ENCODE data around the gene NT5DC4.

Gene NT5DC4

GRCh38 chr2:112757265-112757664 is 36.4 kb downstream of the NT5DC4 start:
- no peak for DNase-seq

- DNase-seq, result no peak
Measured at GRCh38 chr2:112758711-112759110, 37.9 kb downstream of the NT5DC4 start.

DNA sequence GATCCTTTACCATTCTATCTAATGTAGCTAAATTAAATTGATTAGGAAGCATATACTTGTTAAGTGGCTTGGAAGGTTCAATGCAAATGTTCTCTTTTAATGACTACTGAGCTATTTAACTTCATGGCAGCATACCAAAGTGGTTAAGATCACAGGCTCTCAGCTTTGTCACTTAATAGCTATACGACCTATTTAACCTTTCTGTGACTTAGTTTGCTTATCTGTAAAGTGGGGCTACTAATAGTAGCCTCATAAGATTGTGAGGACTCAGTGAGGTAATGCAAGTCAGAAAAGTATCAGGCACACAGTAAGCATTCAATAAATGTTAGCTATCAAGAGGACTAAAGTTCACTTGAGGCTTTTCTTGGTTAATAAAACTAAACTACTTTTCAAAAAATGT is 39.3 kb downstream of the NT5DC4 start:
- no peak for DNase-seq

- no peak for DNase-seq
Measured at GRCh38 chr2:112762276-112762675, 41.5 kb downstream of the NT5DC4 start.

DNA sequence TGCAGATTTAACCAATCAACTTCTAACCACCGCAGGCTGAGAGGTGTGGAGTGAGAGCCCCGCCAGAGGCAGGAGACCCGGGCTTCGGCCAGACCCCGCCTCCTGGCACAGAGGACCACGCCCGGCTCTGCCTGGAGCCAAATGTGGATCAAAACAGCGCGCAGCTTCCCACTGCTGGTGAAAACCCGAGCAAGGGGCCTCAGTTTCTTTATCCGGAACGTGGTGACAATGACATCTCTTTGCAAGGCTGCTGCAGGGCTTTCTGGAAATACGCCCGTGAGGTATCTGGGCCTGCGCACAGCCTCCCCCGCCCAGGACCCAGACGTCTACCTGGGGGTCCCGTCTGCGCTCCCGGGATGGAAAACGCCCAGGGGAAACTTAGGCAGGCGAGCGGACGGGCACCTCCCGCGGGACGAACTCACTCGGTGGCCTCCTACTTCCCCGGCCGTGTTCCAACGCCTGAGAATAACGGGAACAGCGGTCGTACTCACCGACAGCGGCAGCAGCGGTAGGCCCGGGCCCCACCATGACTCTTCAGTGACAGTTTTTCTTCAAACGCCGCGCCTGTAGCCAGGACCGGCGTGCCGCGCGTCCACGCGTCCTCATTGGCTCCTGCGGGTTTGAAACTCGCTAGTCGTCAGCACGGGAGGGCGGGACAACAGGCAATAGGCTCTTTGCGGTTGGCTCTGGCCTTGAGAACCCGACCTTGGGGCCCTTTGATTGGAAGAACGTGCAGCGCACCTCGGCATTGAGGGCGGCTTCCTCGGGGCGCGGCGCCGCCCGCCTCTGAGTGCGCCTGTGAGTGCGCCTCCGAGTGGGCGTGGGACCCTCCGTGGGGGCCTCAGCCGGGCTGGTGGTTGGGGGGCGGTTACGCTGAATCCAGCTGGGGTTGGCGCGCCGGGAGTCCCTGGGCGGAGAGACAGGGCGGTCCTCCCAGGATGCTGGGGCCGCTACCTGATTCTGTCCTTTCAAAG is 43.5 kb downstream of the NT5DC4 start, which contains the start of gene CKAP2L:
TSS of gene CKAP2L (minus strand) at position 539 of the 974 bp plus-strand sequence. CDS start at position 528, 11 bp downstream.
- peak; percentile 91 for DNase-seq

DNA sequence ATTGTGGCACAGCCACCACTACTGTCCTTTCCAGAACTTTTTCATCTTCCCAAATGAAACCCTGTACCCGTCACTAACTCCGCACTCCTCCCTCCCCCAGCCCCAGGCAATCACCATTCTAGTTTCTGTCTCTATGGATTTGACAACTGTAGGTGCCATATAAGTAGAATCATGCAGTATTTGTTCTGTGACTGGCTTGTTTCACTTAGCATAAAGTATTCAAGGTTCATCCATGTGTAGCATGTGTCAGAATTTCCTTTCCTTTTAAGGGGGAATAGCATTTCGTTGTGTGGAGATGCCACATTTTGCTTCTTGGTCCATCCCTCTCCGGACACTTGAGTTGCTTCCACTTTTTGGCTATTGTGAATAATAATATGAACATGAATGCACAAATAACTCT is 44.4 kb downstream of the NT5DC4 start:
- no peak for DNase-seq

DNA sequence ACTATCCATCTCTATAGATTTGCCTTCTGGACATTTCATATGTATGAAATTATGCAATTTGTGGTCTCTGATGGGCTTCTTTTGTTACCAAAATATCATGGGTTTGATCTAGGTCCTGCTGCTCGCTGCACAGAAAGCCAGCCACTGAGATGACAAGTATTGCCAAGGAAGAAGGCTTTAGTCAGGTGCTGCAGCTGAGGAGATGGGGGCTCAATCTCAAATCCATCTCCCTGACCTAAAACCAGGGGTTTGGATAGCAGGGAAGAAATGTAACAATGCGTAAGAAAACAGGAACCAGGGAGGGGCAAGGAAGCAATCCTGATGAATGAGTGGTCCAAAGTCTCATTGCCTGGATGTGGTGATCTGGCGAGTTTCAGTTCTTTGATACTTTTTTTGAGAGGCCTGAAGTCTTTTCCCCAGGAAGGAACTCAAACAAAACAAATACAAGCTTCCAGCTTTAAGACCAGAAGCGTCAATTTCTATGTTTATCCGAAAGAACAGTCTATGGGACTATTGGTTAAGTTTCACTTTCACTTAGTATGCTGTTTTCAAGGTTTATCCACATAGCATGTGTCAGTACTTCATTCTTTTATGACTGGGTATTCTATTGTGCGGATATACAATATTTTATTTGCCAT is 47.0 kb downstream of the NT5DC4 start:
- DNase-seq, result no peak

- DNase-seq, result no peak
Measured at GRCh38 chr2:112768432-112768831, 47.6 kb downstream of the NT5DC4 start.

DNA sequence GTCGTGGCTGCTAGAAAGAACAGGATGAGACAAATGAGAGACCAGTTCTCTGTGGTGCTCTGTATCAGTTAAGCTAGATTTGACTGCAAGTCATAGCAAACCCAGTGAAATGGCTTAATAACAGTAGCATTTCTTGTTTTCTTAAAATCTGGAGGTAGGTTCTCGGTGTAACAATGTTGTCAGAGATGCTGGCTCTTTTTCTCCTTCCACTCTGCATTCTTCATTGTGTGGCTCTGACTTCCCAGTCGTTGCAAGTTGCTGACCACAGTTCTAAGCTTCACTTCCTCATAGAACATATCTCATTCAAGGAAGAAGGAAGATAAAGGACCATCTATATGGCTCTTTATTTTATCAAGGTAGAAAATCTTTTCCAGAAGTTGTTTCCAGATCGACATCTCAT is 51.5 kb downstream of the NT5DC4 start:
- DNase-seq, result no peak

- no peak for DNase-seq
Measured at GRCh38 chr2:112772911-112773475, 52.2 kb downstream of the NT5DC4 start.

- DNase-seq, result no peak
Measured at GRCh38 chr2:112773556-112773955, 52.7 kb downstream of the NT5DC4 start.

GRCh38 chr2:112774536-112775285 is 53.9 kb downstream of the NT5DC4 start:
- DNase-seq, result no peak

DNA sequence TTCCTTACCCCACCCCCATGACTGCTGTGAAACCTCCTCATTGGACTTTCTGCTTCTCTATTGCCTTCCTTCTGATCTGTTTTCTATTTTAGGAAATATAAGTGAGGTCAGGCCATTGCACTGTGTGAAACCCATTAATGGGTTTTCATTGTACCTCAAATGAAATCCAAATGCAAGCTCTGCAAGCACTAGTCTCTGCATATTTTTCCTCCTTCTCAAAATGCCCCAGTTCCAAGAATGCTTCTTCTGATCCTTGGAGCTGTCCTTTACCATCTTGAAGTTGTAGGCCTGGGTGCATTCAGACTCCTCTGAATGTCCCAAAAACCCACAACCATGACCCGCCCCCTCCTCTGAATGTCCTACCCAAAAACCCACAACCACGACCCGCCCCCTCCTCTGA is 55.3 kb downstream of the NT5DC4 start:
- DNase-seq, result no peak

DNA sequence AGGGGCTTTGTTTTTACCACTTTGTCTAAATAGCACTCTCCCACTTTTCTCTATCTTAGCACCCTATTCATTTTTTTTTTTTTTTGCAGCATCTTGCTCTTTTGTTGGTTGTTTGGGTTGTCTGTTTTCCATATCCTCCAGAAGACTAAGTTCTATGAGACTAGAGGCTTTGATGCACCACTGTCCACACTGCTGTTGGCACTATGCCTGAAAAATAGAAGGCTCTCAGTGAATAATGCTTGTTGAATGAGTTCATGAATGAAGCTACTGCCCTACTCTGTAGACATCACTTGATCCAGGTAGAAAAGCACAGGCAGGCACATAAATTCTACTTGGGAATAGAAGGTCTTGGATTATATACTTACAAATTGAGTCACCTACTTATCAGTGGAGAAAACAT is 56.2 kb downstream of the NT5DC4 start:
- DNase-seq, result no peak

GRCh38 chr2:112779598-112779997 is 58.8 kb downstream of the NT5DC4 start:
- DNase-seq, result no peak

DNA sequence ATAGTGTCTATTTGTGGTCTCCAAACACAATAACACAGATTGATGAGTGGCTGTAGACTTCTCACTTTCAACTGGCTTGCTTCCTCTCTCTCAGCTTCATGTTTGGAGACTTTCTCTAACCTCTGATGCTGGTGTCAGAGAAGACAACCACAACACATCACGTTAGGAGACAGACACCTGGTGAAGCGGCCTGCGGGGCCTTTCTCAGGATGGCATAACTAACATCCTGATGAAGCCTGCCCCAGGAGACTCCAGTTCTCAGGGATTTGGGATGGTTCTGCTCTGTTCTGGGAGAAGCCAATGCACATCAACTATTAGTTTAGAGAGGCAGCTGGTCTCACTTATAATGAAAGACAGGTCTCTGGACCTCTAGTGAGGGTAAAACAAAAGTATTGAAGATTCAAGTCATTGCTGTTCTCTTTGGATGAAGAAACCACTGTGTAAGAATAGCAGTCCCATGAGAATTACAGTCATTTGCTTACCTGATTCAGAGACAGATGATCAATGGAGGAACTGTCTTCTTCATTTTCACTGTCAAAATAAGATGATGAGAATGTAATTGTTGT is 61.5 kb downstream of the NT5DC4 start:
- no peak for DNase-seq

- DNase-seq, result no peak
Measured at GRCh38 chr2:112783187-112783714, 62.4 kb downstream of the NT5DC4 start.

DNA sequence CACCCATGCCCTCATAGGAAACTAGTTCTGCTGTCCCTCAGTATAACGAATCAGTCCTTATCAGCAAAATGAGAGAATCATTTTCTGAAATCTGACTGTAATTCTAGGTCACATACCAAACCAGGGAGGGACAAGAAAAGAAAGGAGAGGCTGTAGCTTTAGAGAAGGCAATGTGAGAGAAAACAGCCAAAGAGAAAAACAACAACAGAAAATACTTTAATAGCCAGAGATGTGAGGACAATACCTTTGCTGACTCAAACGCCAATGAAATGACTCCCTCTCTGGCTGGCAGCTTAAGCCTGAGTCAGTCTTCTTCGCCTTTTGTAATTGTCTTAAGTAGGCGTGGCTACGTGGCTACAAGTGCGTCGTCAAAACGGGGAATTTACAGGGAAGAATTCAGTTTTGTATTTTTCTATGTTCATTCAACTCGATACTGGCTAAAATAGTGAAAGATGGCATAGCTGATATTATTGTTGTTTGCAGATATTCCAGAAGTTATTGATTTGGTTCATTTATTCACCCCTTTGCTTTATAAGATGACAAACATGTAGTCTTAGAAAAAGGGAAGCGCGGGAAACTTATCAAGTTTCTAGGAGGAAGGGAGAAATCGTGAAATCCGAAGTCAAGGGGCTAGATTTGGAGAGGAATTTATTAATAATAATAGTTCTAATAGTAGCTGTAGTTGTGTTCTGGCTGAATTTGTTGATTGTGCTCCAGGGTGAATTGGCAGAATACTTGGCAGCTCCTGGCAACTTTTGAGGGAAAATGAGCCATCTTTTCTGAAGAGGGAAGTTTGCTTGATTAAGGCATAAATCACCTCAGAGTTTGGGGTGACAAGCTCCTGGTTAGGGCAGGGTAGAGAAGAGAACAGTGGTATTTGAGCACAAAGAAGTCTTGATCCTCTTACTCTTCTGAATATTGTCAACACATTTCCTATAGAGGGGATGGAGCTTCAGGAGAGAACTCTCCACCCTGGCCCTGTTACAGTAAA is 63.7 kb downstream of the NT5DC4 start, which contains the start of gene IL1A:
TSS of gene IL1A (minus strand) at position 295 of the 991 bp plus-strand sequence. CDS start 723 bp downstream, outside the sequence.
- DNase-seq, result no peak

DNA sequence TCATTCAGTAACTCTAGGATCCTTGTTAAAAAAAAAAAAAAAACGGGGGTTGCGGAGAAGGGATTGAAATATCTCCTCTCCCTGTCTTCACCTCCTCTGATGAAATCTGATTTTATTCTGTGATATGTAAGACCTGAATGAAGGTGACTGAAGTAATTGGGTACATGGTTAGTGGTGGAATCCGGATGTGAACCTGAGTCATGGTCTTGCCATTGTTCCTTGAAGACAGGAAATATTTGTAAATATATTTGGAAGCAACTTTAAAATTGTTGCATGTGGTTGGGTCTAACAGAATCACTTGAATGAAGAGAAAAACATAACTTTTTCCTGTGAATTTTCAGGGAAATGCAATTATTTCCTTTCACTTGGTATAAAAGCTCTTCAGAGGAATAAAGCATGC is 66.5 kb downstream of the NT5DC4 start:
- DNase-seq, result no peak

DNA sequence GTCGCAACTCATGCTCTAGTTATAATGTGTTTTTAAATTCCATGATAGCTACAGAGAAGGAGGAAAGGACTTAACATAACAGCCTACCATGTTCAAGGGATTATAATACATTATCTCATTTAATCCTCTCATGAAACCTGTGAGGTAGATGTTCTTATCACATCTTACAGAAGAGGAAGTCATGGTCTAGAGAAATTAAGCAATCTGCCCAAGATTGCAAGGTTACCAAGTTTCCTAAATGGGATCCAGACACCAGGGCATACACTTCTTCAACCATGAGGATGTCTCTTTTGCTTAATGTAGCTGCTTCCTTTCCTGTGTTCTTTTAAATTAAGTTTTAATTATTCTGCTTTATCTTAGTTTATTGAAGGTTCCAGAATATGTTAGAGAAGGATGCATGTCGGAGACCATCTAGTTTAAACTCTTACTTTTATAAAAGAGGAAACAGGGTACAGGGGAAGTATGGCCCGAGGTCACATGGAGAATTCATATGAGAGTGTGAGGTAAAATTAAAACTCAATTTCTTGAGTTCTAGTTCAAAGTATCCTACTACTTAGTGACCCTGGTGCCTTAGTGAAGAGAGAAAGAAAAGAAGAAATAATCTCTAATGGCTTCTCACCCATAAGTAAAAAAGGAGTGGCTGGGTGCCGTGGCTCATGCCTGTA is 67.0 kb downstream of the NT5DC4 start:
- no peak for DNase-seq

Measured in DMS 273 treated with DMSO at 0.1 percent for 48 hours (cell line).